ENCODE results near the gene LEFTY2. TPM values are rescaled to one million over a fixed set of nuclear protein-coding genes. Genes with fewer than 3 reads are reported as not detected.
A peak's percentile ranks its signal among the peaks of the same experiment; 100 is the strongest.

Gene LEFTY2
- total RNA-seq, 2 donors from 2014 or later: 3.4 to 4.2 TPM

DNA sequence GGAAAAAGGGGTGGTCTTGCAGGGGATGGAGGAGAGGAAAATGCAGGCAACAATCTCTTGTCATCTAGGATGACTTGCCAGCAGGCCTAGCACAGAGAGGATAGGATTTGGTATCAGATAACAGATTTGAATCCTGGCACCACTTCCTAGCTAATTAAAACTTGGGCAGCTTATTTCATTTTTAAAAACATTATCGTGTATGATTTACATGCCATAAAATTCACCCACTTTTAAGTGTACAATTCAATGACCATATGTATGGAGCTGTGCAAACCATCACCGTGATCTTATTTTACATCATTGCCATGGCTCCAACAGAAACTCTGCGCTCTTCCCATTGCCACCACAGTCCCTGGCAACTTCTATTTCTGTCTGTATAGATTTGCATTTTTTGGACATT, 23.9 kb downstream of the LEFTY2 start:
- intact Hi-C loops (cut with DNase I): loop anchor here (5.0 to 10.0 kb wide), 2 partner anchors 142 to 145 kb away; partner anchors contain the start of gene SRP9 (in 1 of the 2)
- no peak for DNase-seq (ENCODE audit: low spot score)

DNA sequence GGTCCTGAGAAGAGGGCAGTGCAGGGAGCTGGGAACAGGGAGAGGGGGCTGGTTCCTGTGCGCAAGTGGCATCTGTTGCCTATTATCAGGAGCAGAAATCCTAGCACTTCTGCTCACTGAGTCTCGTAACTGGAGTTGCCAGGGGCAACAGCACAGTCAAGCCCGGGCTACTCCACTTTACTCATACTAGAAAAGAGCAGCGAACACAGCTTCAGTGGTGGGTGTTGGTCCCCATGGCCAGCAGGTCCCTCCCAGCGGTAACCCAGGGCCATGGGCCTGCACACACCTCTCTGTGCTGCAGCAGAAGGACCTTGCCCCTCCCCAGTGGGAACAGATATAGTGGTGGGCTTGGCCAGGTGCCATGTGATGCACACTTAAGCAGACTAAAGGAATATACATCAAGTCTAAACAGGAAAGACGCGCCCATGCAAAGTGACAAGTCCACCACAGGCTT, 25.5 kb downstream of the LEFTY2 start:
- intact Hi-C loops (cut with DNase I): loop anchor here (5.0 to 10.0 kb wide), 2 partner anchors 141 to 143 kb away; partner anchors contain the start of gene SRP9 (in 1 of the 2)
- no peak for DNase-seq (ENCODE audit: low spot score)

DNA sequence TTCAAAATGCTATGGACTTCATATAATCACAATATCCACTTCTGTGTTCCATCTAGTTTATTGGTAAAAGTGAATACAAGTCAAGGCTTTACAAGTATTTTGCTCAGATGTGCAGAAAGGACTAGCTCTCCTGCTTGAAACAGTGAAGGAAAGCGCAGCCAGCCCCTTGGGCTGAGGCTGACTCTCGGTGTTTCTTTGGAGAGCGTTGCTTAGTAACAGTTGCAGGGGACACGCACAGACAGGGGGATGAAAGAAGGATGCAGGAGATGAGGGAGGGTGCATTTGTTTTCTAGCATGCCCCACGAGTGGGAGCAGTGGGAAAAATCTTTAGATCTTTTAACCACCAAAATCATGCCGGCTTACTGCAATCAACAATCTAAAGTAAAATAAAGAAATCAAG, 26.1 kb downstream of the LEFTY2 start:
- DNase-seq (ENCODE audit: low spot score): no peak
- intact Hi-C loops (cut with DNase I): loop anchor here (5.0 to 10.0 kb wide), 3 partner anchors 140 to 438 kb away; partner anchors contain the start of gene SRP9 (in 1 of the 2)

DNA sequence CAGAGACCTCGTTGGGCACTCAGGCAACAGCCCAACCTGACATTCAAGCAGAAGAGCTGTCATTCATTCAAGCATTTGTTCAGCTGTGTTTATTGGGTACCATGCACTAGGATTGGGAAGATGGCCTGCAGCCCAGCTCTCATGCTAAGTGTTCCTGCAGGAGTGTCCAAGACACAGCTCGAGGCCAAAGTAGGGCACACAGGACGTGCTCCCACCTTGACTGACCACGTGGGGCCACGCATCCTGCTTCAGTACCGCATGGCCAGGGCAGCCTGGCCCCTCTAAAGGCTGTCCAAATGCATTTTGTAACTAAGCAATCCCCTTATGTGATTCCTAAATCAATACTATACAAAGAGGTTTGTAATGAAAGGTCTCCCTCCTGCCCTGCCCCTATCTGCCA, 26.6 kb downstream of the LEFTY2 start:
- intact Hi-C loops (cut with DNase I): loop anchor here (5.0 to 10.0 kb wide), 2 partner anchors 140 to 437 kb away; partner anchors contain the start of gene SRP9 (in 1 of the 2)

DNA sequence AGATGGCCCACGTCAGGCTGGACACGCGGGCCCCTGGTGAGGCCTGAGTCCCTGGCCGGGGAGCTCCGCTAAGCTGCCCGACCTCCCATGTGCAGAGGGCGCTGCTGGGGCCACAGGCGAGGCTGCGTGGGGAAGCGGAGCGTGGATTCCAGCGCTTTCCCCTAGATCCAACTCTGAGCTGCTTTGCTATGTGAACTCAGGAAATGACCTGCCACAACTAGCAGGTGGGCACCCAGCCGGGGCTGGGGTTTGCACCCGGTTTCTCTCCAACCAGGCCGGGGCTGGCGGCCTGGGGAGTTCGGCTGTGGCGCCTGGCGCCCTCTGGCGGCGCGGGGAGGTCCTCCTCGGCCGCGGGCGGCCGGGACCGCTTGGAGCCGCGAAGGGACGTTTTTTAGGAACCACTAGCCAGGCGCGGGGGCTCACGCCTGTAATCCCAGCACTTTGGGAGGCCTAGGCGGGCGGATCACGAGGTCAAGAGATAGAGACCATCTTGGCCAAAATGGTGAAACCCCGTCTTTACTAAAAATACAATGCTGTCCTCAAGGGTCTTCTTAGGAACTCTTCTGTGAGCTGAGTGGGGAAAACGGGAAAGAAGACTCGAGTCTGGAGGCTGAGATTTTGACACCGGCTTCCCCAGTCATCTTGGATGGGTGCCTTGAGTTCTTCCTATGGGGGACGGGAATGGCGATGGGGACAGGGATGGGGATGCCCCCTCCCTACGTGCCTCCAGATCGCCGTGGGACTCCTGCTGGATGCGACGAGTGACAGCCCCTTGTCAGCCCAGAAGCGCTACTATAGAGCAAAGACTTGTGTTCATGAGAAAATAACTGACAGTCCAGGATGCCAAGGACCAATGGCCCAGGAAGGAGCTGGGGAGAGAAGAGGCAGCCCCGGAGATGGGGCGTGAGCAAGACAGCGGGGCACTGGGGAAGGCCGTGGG, 29.6 kb downstream of the LEFTY2 start:
- DNase-seq (ENCODE audit: low spot score): peak; percentile 90
- intact Hi-C loops (cut with DNase I): loop anchor here (5.0 to 10.0 kb wide), 2 partner anchors 137 to 434 kb away; partner anchors contain the start of gene SRP9 (in 1 of the 2)

More for the DNA sequence above, 26.6 kb downstream of the LEFTY2 start:
- no peak for DNase-seq (ENCODE audit: low spot score)

- no peak for DNase-seq (ENCODE audit: low spot score)
- intact Hi-C loops (cut with DNase I): no loop called here
Observed at GRCh38 chr1:225909477-225909876, 31.5 kb downstream of the LEFTY2 start.

- intact Hi-C loops (cut with DNase I): no loop called here
- no peak for DNase-seq (ENCODE audit: low spot score)
Observed at GRCh38 chr1:225908773-225909172, 32.2 kb downstream of the LEFTY2 start.

DNA sequence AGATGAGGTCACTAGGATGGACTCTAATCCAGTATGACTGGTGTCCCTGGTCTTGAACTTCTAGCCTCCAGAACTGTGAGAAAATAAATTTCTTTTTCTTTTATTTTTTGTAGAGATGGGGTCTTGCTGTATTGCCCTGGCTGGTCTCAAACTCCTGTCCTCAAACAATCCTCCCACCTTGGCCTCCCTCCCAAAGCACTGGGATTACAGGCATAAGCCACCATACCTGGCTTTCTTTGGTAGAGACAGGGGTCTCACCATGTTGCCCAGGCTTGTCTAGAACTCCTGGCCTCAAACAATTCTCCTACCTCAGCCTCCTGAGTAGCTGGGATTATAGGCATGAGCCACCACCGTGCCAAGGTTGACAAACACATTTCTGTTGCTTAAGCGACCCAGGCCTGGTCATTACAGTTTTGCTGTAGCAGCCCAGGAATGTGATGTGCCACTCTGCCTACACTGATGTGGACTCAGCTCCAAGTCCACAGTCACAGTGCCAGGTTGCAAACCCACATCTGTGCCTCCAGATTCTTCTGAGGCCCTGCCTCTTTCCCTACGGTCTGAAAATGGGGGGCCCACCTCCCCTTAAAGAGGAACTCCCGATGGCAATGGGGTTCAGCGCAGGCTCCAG, 32.9 kb downstream of the LEFTY2 start:
- no peak for DNase-seq (ENCODE audit: low spot score)
- intact Hi-C loops (cut with DNase I): no loop called here

- intact Hi-C loops (cut with DNase I): loop anchor here in 1 of 2 donors (2.0 kb wide), 1 partner anchor 17 kb away; no protein-coding TSS in a partner anchor
- no peak for DNase-seq (ENCODE audit: low spot score)
Observed at GRCh38 chr1:225907341-225907740, 33.7 kb downstream of the LEFTY2 start.

GRCh38 chr1:225906467-225906866, 34.6 kb downstream of the LEFTY2 start:
- intact Hi-C loops (cut with DNase I): loop anchor here in 1 of 2 donors (2.0 kb wide), 1 partner anchor 16 kb away; no protein-coding TSS in a partner anchor
- no peak for DNase-seq (ENCODE audit: low spot score)

GRCh38 chr1:225903623-225904022, 37.4 kb downstream of the LEFTY2 start:
- DNase-seq (ENCODE audit: low spot score): no peak
- intact Hi-C loops (cut with DNase I): no loop called here

- DNase-seq (ENCODE audit: low spot score): no peak
- intact Hi-C loops (cut with DNase I): no loop called here
Observed at GRCh38 chr1:225899044-225899925, 41.7 kb downstream of the LEFTY2 start.

DNA sequence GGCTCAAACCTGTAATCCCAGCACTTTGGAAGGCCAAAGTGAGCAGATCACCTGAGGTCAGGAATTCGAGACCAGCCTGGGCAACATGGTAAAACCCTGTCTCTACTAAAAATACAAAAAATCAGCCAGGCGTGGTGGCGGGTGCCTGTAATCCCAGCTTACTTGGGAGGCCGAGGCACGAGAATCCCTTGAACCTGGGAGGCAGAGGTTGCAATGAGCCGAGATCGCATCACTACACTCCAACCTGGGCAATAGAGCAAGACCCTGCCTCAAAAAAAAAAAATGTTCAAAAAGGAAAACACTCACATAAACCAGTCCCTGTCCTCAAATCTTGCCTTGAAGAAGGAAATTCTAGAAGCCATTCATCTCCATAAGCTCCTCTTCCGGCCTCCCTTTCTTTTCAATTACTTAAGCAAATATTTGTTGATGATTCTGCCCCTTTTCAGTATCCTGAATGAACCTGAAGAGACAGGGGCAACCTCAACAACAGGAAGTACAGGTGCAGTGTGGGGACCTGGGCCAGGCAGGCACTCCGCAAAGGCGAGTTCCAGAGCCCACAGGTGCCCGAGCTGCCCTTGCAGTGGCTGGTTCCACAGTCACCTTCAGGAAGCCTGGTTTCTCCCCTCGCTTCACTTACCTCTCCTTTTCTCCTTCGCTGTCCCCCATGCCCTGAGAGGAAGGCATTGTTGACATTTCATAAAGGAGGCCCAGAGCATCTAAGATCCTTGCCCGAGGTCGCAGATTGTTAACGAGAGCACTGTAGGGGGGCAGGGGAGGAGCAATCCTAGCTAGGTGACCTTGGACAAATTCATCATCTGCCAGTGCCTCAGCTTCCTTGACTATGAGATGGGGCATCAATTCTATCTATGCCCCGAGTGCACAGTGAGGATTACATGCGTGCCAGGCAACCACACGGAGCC, 43.2 kb downstream of the LEFTY2 start:
- DNase-seq (ENCODE audit: low spot score): no peak
- intact Hi-C loops (cut with DNase I): no loop called here

DNA sequence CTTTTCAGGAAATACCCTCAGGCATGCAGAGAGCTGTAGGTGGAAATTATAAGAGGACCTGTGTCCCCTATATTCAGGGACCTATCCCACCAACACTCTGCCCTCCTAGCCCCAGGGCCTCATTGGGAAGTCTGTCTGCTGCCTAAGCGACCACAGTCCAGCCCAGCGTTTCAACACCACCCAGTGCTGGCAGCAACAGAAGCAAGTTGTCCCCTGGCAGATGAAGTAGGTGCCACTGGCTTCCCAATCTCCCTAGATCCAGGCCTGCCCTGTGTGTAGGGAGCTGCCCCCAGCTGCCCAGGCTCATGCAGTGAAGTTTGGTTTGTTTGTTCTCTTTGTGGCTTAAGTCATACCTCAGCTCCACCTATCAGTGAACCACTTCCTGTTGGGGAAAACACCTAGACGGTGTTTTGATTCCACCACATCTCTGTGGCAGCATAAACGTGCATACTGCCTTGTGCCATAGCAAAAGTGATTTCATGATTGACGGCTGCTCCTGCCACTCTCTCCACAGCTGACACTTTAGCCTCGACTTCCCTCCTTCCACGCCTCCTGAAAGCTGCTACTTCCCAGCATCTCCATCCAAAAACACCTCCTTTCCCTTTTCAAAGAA, 44.0 kb downstream of the LEFTY2 start:
- intact Hi-C loops (cut with DNase I): no loop called here
- DNase-seq (ENCODE audit: low spot score): no peak

GRCh38 chr1:225896494-225896893, 44.5 kb downstream of the LEFTY2 start:
- no peak for DNase-seq (ENCODE audit: low spot score)
- intact Hi-C loops (cut with DNase I): no loop called here

DNA sequence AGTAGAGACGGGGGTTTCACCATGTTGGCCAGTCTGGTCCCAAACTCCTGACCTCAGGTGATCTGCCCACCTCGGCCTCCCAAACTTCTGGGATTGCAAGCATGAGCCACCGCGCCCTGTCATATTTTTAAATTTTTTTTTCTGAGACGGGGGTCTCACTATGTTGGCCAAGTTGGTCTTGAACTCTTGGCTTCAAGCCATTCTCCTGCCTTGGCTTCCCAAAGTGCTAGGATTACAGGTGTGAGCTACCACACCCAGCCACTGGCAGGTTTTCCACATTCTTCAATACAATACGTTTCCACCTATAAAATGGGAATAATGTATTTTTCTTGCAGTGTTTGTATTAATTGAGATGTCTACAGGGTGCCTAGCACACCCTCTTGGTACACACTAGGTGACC, 48.7 kb downstream of the LEFTY2 start:
- intact Hi-C loops (cut with DNase I): no loop called here
- no peak for DNase-seq (ENCODE audit: low spot score)

- DNase-seq (ENCODE audit: low spot score): no peak
- intact Hi-C loops (cut with DNase I): loop anchor here in 1 of 2 donors (2.0 kb wide), 1 partner anchor 15 kb away; no protein-coding TSS in a partner anchor
Observed at GRCh38 chr1:225891229-225891972, 49.6 kb downstream of the LEFTY2 start.
